ENCODE results near the gene SMIM32. TPM values are rescaled to one million over a fixed set of nuclear protein-coding genes. Genes with fewer than 3 reads are reported as not detected.

Gene SMIM32
- total RNA-seq, 1 experiment from 2014 or later: 0.37 TPM

DNA sequence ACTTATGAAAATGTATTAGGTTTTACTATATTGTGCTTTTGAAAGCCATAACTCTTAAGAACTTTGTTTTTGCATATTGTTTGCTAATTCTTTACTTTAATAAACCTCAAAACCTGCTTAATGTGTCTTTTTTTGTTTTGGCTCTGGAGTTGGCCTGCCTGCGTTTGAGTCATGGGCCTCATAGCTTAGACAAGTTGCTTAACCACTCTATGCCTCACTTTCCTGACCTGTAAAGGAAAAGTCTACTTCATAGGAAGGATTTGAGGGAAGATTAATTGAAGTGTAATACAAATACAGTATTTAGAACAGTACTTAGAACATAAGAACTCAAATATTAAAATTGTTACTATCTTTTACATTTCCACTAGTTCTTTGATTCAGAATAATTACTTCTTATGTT lies 10.3 kb downstream of the SMIM32 start (continued):
- TF ChIP-seq, protein P1, sequence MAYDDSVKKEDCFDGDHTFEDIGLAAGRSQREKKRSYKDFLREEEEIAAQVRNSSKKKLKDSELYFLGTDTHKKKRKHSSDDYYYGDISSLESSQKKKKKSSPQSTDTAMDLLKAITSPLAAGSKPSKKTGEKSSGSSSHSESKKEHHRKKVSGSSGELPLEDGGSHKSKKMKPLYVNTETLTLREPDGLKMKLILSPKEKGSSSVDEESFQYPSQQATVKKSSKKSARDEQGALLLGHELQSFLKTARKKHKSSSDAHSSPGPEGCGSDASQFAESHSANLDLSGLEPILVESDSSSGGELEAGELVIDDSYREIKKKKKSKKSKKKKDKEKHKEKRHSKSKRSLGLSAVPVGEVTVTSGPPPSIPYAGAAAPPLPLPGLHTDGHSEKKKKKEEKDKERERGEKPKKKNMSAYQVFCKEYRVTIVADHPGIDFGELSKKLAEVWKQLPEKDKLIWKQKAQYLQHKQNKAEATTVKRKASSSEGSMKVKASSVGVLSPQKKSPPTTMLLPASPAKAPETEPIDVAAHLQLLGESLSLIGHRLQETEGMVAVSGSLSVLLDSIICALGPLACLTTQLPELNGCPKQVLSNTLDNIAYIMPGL (CRISPR knock-in tag; IDR thresholded peaks at IDR 0.05): no peak
- TF ChIP-seq, protein P2, sequence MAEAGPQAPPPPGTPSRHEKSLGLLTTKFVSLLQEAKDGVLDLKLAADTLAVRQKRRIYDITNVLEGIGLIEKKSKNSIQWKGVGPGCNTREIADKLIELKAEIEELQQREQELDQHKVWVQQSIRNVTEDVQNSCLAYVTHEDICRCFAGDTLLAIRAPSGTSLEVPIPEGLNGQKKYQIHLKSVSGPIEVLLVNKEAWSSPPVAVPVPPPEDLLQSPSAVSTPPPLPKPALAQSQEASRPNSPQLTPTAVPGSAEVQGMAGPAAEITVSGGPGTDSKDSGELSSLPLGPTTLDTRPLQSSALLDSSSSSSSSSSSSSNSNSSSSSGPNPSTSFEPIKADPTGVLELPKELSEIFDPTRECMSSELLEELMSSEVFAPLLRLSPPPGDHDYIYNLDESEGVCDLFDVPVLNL (CRISPR knock-in tag; IDR thresholded peaks at IDR 0.05; ENCODE audit: borderline replicate concordance, low read depth): no peak
- TF ChIP-seq, protein P3, sequence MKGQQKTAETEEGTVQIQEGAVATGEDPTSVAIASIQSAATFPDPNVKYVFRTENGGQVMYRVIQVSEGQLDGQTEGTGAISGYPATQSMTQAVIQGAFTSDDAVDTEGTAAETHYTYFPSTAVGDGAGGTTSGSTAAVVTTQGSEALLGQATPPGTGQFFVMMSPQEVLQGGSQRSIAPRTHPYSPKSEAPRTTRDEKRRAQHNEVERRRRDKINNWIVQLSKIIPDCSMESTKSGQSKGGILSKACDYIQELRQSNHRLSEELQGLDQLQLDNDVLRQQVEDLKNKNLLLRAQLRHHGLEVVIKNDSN (CRISPR knock-in tag; IDR thresholded peaks at IDR 0.05): no peak
- TF ChIP-seq, protein P4, sequence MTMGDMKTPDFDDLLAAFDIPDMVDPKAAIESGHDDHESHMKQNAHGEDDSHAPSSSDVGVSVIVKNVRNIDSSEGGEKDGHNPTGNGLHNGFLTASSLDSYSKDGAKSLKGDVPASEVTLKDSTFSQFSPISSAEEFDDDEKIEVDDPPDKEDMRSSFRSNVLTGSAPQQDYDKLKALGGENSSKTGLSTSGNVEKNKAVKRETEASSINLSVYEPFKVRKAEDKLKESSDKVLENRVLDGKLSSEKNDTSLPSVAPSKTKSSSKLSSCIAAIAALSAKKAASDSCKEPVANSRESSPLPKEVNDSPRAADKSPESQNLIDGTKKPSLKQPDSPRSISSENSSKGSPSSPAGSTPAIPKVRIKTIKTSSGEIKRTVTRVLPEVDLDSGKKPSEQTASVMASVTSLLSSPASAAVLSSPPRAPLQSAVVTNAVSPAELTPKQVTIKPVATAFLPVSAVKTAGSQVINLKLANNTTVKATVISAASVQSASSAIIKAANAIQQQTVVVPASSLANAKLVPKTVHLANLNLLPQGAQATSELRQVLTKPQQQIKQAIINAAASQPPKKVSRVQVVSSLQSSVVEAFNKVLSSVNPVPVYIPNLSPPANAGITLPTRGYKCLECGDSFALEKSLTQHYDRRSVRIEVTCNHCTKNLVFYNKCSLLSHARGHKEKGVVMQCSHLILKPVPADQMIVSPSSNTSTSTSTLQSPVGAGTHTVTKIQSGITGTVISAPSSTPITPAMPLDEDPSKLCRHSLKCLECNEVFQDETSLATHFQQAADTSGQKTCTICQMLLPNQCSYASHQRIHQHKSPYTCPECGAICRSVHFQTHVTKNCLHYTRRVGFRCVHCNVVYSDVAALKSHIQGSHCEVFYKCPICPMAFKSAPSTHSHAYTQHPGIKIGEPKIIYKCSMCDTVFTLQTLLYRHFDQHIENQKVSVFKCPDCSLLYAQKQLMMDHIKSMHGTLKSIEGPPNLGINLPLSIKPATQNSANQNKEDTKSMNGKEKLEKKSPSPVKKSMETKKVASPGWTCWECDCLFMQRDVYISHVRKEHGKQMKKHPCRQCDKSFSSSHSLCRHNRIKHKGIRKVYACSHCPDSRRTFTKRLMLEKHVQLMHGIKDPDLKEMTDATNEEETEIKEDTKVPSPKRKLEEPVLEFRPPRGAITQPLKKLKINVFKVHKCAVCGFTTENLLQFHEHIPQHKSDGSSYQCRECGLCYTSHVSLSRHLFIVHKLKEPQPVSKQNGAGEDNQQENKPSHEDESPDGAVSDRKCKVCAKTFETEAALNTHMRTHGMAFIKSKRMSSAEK (CRISPR knock-in tag; IDR thresholded peaks at IDR 0.05; ENCODE audit: borderline replicate concordance): no peak
- TF ChIP-seq SP1 (CRISPR knock-in tag; conservative IDR thresholded peaks at IDR 0.05) (no peak), TEAD4 (CRISPR knock-in tag; IDR thresholded peaks at IDR 0.05) (no peak), ATF1 (CRISPR knock-in tag; IDR thresholded peaks at IDR 0.05) (no peak), ZNF396 (CRISPR knock-in tag; IDR thresholded peaks at IDR 0.05; ENCODE audit: borderline replicate concordance) (no peak)
- TF ChIP-seq, protein P5, sequence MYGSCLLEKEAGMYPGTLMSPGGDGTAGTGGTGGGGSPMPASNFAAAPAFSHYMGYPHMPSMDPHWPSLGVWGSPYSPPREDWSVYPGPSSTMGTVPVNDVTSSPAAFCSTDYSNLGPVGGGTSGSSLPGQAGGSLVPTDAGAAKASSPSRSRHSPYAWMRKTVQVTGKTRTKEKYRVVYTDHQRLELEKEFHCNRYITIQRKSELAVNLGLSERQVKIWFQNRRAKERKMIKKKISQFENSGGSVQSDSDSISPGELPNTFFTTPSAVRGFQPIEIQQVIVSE (CRISPR knock-in tag; IDR thresholded peaks at IDR 0.05; ENCODE audit: borderline replicate concordance): no peak

DNA sequence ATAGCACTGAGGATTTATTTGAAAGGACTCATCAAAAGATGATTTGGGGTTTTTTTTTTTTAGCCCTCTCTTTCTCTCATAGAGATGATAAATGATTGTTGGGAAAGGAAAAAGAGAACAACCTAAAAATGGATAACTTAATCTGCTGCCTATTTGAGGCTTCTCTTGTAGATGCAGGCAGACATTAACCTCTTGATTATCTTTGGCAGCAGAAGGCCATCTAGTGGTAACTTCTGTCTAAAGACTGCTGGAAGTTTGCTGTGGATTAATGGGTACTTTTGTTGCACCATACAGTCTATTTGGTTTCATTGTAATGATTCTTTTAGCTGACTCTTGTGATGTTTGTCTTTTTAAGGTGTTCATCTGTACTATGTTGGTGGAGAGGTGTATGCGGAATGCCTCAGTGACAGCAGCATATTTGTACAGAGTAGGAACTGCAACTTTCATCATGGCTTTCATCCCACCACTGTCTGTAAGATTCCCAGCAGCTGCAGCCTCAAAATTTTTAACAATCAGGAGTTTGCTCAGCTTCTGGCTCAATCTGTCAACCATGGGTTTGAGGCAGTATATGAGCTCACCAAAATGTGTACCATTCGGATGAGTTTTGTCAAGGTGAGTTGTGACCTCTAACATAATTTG lies 18.8 kb downstream of the SMIM32 start:
- CTCF ChIA-PET: interaction anchor here (0.7 to 1.2 kb wide), 4 partner anchors 9 to 92 kb away, joined by 3 to 4 read pairs (median 4); partner anchors contain the start of gene SMIM32
- Mint-ChIP-seq H3K4me3 (no peak overlapping the region), H3K4me1 (no peaks in the 10 kb centered on the region), H3K27me3 (ENCODE audit: low read depth) (no peaks in the 10 kb centered on the region), H3K9me3 (no peaks in the 10 kb centered on the region), H3K36me3 (peaks cover 37% of the 10 kb centered on the region), H3K27ac (peak overlapping the region; percentile 43; the same call in 1 of the 2 replicates)
- POLR2A ChIA-PET: no interaction called here
- DNase-seq (ENCODE audit: low spot score) (no peak), ATAC-seq (peak; percentile 57)
- TF ChIP-seq, protein P6, sequence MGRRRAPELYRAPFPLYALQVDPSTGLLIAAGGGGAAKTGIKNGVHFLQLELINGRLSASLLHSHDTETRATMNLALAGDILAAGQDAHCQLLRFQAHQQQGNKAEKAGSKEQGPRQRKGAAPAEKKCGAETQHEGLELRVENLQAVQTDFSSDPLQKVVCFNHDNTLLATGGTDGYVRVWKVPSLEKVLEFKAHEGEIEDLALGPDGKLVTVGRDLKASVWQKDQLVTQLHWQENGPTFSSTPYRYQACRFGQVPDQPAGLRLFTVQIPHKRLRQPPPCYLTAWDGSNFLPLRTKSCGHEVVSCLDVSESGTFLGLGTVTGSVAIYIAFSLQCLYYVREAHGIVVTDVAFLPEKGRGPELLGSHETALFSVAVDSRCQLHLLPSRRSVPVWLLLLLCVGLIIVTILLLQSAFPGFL (CRISPR knock-in tag; IDR thresholded peaks at IDR 0.05; ENCODE audit: borderline replicate concordance): no peak
- TF ChIP-seq, protein P7, sequence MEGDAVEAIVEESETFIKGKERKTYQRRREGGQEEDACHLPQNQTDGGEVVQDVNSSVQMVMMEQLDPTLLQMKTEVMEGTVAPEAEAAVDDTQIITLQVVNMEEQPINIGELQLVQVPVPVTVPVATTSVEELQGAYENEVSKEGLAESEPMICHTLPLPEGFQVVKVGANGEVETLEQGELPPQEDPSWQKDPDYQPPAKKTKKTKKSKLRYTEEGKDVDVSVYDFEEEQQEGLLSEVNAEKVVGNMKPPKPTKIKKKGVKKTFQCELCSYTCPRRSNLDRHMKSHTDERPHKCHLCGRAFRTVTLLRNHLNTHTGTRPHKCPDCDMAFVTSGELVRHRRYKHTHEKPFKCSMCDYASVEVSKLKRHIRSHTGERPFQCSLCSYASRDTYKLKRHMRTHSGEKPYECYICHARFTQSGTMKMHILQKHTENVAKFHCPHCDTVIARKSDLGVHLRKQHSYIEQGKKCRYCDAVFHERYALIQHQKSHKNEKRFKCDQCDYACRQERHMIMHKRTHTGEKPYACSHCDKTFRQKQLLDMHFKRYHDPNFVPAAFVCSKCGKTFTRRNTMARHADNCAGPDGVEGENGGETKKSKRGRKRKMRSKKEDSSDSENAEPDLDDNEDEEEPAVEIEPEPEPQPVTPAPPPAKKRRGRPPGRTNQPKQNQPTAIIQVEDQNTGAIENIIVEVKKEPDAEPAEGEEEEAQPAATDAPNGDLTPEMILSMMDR (IDR thresholded peaks at IDR 0.05): peak; percentile 31; the same call in 1 of the 2 replicates
